GM10266 (cell line): ENCODE results near the gene DCTN2.
"Not testable (repeated sequence)": the region's sequence is repeated elsewhere in the genome, so short reads cannot be mapped to it uniquely, and the experiment has no call there.

Source experiments
- DNase-seq: peaks from one replicate; pipeline ENCODE4 v3.0.0; 2012; ENCODE audit errors: extremely low spot score
- CTCF ChIP-seq: IDR thresholded peaks from 2 replicates; pipeline ENCODE4 v1.5.1; 2012; ENCODE audit warnings: mild to moderate bottlenecking, low read depth; ENCODE audit not compliant: control insufficient read depth, insufficient read depth; ENCODE audit errors: missing control alignments

DCTN2 gene

GRCh38 chr12:57521525-57522010 is 25.4 kb downstream of the DCTN2 start:
- TF ChIP-seq CTCF, result no peak
- DNase-seq, result no peak

- DNase-seq, result peak; percentile 97
- TF ChIP-seq CTCF, result no peak
Observed at GRCh38 chr12:57520053-57520818, 26.8 kb downstream of the DCTN2 start, which contains the start of gene DDIT3. Gene DDIT3, minus strand, starts transcription at chr12:57520514. Its CDS starts 3,108 bp downstream, at chr12:57517406.

GRCh38 chr12:57519796-57520052 is 27.3 kb downstream of the DCTN2 start:
- no peak for DNase-seq
- no peak for TF ChIP-seq CTCF

GRCh38 chr12:57518920-57519795 is 27.8 kb downstream of the DCTN2 start:
- DNase-seq, result no peak
- TF ChIP-seq CTCF, result no peak

GRCh38 chr12:57518176-57518919 is 28.6 kb downstream of the DCTN2 start:
- no peak for TF ChIP-seq CTCF
- no peak for DNase-seq

- DNase-seq, result not testable (repeated sequence)
Observed at GRCh38 chr12:57517718-57518117, 29.3 kb downstream of the DCTN2 start.

- no peak for DNase-seq
- no peak for TF ChIP-seq CTCF
Observed at GRCh38 chr12:57517187-57517586, 29.8 kb downstream of the DCTN2 start.
